ENCODE data around the gene ERFE.
"Not testable (repeated sequence)": the region's sequence is repeated elsewhere in the genome, so short reads cannot be mapped to it uniquely, and the experiment has no call there.

Gene ERFE

GRCh38 chr2:238158509-238159070 is at the start of gene ERFE:
Gene ERFE (plus strand): TSS chr2:238158970. CDS start chr2:238159008, 38 bp downstream.
- Histone ChIP-seq H3K4me3 (ENCODE audit: low read length) (peak within 1 kb of the TSS; percentile 82; the same call in 1 of the 2 replicates), H3K4me1 (ENCODE audit: control insufficient read depth, insufficient read depth, low read length) (peaks cover 4% of the 10 kb centered on the region; the same call in 1 of the 2 replicates), H3K27ac (ENCODE audit: low read length) (no peak within 1 kb of the TSS), H3K9me3 (ENCODE audit: control insufficient read depth, insufficient read depth, low read length) (no peaks in the 10 kb centered on the region), H3K27me3 (ENCODE audit: control insufficient read depth, insufficient read depth, low read length) (peaks cover 14% of the 10 kb centered on the region), H3K36me3 (ENCODE audit: control insufficient read depth, insufficient read depth, low read length) (no peaks in the 10 kb centered on the region; the same call in 1 of the 2 replicates)
- no CpG with 5 or more reads among the region's 61 CpGs for WGBS (ENCODE audit: insufficient coverage, insufficient read length)
- no peak for DNase-seq (ENCODE audit: low read depth, low spot score)

DNA sequence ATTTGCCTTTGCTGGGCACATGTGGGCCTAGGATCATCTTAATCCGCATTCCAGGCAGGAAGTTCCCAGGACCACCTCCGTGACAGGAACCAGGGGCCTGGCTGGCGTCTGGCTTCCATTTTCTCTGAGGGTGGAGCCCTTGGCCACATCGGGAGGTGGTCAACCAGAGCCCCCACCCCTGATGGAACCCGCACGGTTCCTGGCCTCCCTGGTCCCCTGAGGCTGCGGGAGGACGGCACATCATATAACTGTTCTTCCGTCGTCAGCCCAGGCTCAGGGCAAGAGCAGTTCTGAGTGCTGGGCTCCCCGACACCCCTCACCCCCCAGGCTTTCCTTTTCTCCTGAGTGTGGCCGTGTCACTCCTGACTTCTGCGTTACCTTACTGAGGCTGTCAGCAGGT is 45.2 kb upstream of the ERFE start:
- H3K4me1 ChIP-seq (ENCODE audit: control insufficient read depth, insufficient read depth, low read length) = no peaks in the 10 kb centered on the region

GRCh38 chr2:238114331-238114841 is 44.4 kb upstream of the ERFE start:
- Histone ChIP-seq H3K9me3 (ENCODE audit: control insufficient read depth, insufficient read depth, low read length) (no peaks in the 10 kb centered on the region), H3K27me3 (ENCODE audit: control insufficient read depth, insufficient read depth, low read length) (no peaks in the 10 kb centered on the region), H3K27ac (ENCODE audit: low read length) (no peak overlapping the region), H3K36me3 (ENCODE audit: control insufficient read depth, insufficient read depth, low read length) (no peaks in the 10 kb centered on the region; the same call in 1 of the 2 replicates), H3K4me3 (ENCODE audit: low read length) (no peak overlapping the region), H3K4me1 (ENCODE audit: control insufficient read depth, insufficient read depth, low read length) (no peaks in the 10 kb centered on the region)
- DNase-seq (ENCODE audit: low read depth, low spot score) = no peak
- WGBS (ENCODE audit: insufficient coverage, insufficient read length) = no CpG with 5 or more reads among the region's 16 CpGs

More for the DNA sequence above, 45.2 kb upstream of the ERFE start:
- Histone ChIP-seq H3K9me3 (ENCODE audit: control insufficient read depth, insufficient read depth, low read length) (no peaks in the 10 kb centered on the region), H3K27ac (ENCODE audit: low read length) (no peak overlapping the region), H3K27me3 (ENCODE audit: control insufficient read depth, insufficient read depth, low read length) (no peaks in the 10 kb centered on the region), H3K4me3 (ENCODE audit: low read length) (no peak overlapping the region), H3K36me3 (ENCODE audit: control insufficient read depth, insufficient read depth, low read length) (no peaks in the 10 kb centered on the region; the same call in 1 of the 2 replicates)
- WGBS (ENCODE audit: insufficient coverage, insufficient read length) = no CpG with 5 or more reads among the region's 13 CpGs
- DNase-seq (ENCODE audit: low read depth, low spot score) = no peak

DNA sequence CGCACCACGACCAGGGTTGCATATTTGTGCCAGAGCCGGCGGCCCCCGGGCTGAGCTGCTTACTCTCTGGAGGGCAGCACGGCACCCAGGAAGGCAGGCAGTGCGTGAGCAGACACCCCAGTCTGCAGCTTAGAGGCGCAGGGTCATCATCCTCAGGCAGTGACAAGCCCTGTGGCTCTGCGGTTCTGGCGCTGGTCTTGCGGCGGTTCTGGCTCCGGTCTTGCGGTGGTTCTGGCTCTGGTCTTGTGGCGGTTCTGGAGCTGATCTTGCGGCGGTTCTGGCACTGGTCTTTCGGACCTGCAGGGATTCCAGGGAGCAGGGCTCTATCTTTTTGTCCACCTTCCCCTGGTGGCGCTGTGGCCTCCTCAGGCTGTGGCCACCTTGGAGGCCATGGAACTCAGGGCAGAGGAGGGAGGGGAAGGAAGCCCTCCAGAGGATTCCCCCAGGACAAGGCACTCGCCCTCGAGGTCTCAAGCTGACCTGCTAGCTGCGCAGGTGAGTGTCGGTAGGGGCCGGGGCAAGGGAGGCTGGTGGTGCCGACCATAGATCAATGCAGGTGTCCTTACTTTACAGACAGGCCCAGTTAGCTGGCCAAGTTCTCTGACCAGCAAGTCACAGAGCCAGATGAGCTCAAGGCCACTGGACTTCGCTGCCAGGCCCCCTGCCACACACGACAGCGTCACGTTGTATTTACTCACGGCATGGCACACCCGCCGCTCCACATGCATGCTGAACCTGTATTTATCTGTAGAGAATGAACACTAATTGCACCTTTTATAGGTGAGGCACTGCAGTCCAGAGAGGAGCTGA is 43.7 kb upstream of the ERFE start:
- Histone ChIP-seq H3K4me3 (ENCODE audit: low read length) (no peak overlapping the region), H3K4me1 (ENCODE audit: control insufficient read depth, insufficient read depth, low read length) (no peaks in the 10 kb centered on the region), H3K9me3 (ENCODE audit: control insufficient read depth, insufficient read depth, low read length) (no peaks in the 10 kb centered on the region), H3K36me3 (ENCODE audit: control insufficient read depth, insufficient read depth, low read length) (no peaks in the 10 kb centered on the region; the same call in 1 of the 2 replicates), H3K27me3 (ENCODE audit: control insufficient read depth, insufficient read depth, low read length) (no peaks in the 10 kb centered on the region), H3K27ac (ENCODE audit: low read length) (no peak overlapping the region)
- DNase-seq (ENCODE audit: low read depth, low spot score) = no peak
- WGBS (ENCODE audit: insufficient coverage, insufficient read length) = no CpG with 5 or more reads among the region's 32 CpGs

DNA sequence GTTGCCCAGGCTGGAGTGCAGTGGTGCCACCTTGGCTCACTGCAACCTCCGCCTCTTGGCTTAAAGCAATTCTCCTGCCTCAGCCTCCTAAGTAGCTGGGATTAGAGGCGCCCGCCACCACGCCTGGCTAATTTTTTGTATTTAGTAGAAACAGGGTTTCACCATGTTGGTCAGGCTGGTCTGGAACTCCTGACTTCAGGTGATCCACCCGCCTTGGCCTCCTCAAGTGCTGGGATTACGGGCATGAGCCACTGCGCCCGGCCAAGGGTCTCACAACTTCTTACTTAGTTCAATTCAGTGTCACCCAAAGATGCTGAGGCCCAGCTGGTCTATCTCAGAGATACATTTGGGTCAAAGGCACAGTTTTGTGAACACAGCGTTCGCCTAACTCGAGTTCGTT is 43.1 kb upstream of the ERFE start:
- H3K4me1 ChIP-seq (ENCODE audit: control insufficient read depth, insufficient read depth, low read length); H3K4me3 ChIP-seq (ENCODE audit: low read length); DNase-seq (ENCODE audit: low read depth, low spot score); H3K36me3 ChIP-seq (ENCODE audit: control insufficient read depth, insufficient read depth, low read length); H3K27ac ChIP-seq (ENCODE audit: low read length); H3K9me3 ChIP-seq (ENCODE audit: control insufficient read depth, insufficient read depth, low read length); H3K27me3 ChIP-seq (ENCODE audit: control insufficient read depth, insufficient read depth, low read length): not testable (repeated sequence)
- no CpG with 5 or more reads among the region's 12 CpGs for WGBS (ENCODE audit: insufficient coverage, insufficient read length)

DNA sequence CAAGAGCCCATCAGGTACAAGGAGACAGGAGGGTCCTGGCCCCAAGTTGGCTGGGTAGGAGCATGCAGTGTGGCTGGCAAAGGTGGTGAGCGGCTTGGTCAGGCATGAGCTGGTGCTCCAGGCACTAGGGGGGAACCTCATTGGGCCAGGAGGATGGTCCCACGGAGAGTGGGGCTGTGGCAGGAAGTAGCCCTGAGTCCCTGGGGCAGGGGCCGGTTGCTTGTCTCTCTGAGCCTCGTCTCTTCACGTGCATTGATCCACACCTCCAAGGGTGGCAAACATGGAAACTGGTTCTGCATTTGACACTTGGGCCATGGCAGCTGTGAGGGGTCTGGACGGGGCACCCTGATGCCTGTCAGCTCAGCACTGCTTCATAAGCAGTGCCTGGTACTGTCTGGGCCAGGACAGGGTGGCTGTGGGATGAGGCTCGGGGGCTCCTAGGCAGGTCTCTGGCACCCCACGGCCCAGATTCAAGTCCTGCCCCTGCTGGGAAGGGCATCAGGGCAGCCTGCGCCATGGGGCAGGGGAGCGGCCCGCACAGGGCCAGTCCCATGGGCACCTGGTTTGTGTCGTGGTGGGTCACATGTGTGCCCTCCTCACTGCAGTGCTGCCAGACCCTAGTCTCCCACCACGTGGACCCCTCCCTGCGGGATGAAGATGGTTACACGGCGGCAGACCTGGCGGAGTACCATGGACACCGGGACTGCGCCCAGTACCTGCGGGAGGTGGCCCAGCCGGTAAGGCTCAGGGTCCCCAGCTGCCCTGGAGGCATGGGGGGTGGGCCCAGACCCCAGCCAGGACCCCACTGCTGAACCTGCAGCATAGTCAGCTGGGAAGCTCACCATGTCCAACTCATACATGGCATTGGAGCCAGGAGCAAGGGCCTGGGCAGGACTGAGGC is 42.2 kb upstream of the ERFE start:
- 0 out of 2 replicates have a peak, but pooled peaks cover 1% of the 10 kb centered on the region for H3K4me1 ChIP-seq (ENCODE audit: control insufficient read depth, insufficient read depth, low read length)

GRCh38 chr2:238117199-238118154 is 41.3 kb upstream of the ERFE start:
- Histone ChIP-seq H3K9me3 (ENCODE audit: control insufficient read depth, insufficient read depth, low read length) (no peaks in the 10 kb centered on the region), H3K4me3 (ENCODE audit: low read length) (no peak overlapping the region), H3K4me1 (ENCODE audit: control insufficient read depth, insufficient read depth, low read length) (0 out of 2 replicates have a peak, but pooled peaks cover 1% of the 10 kb centered on the region), H3K27me3 (ENCODE audit: control insufficient read depth, insufficient read depth, low read length) (no peaks in the 10 kb centered on the region), H3K36me3 (ENCODE audit: control insufficient read depth, insufficient read depth, low read length) (no peaks in the 10 kb centered on the region; the same call in 1 of the 2 replicates), H3K27ac (ENCODE audit: low read length) (no peak overlapping the region)
- no peak for DNase-seq (ENCODE audit: low read depth, low spot score)
- WGBS (ENCODE audit: insufficient coverage, insufficient read length) = no CpG with 5 or more reads among the region's 11 CpGs

More for the DNA sequence above, 42.2 kb upstream of the ERFE start:
- DNase-seq (ENCODE audit: low read depth, low spot score) = no peak
- Histone ChIP-seq H3K27me3 (ENCODE audit: control insufficient read depth, insufficient read depth, low read length) (no peaks in the 10 kb centered on the region), H3K27ac (ENCODE audit: low read length) (no peak overlapping the region), H3K9me3 (ENCODE audit: control insufficient read depth, insufficient read depth, low read length) (no peaks in the 10 kb centered on the region), H3K4me3 (ENCODE audit: low read length) (no peak overlapping the region), H3K36me3 (ENCODE audit: control insufficient read depth, insufficient read depth, low read length) (no peaks in the 10 kb centered on the region; the same call in 1 of the 2 replicates)
- no CpG with 5 or more reads among the region's 21 CpGs for WGBS (ENCODE audit: insufficient coverage, insufficient read length)

DNA sequence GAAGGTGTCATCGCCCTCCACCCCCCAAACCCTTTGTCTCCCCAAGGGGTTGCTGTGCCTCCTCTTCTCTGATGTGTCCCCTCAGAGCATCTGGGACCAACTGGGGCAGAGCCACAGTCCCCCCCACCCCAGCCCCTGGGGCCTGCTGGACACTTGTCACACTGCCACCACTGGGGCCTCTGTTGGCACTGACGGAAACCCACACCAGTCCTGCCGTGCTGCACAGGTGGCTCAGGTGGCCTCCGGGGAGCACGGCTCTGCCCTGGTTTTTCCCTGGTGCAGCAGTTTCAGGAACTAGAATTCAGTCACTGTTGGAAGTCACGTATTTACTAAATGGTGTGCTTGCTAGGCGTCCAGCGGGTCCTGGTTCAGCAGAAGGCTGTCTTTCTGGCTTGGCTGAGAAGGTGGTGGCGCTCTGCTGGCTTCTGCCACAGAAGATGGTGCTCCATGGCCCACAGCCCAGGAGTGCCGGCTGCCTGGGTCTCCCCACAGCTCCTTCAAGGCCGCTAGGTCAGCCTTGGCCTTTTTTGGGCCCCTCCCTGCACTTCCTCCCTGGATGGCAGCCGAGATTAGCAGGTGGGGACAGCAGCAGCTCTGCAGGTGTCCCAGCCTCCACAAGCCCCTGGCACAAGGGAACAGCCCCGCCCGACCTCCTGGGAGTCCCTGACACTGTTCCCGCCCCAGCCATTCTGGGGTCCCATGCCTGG is 38.9 kb upstream of the ERFE start:
- Histone ChIP-seq H3K27me3 (ENCODE audit: control insufficient read depth, insufficient read depth, low read length) (no peaks in the 10 kb centered on the region), H3K36me3 (ENCODE audit: control insufficient read depth, insufficient read depth, low read length) (no peaks in the 10 kb centered on the region; the same call in 1 of the 2 replicates), H3K4me1 (ENCODE audit: control insufficient read depth, insufficient read depth, low read length) (0 out of 2 replicates have a peak, but pooled peaks cover 3% of the 10 kb centered on the region), H3K27ac (ENCODE audit: low read length) (no peak overlapping the region), H3K4me3 (ENCODE audit: low read length) (no peak overlapping the region), H3K9me3 (ENCODE audit: control insufficient read depth, insufficient read depth, low read length) (no peaks in the 10 kb centered on the region)
- no CpG with 5 or more reads among the region's 15 CpGs for WGBS (ENCODE audit: insufficient coverage, insufficient read length)
- DNase-seq (ENCODE audit: low read depth, low spot score) = no peak

Data from iPS DF 6.9 (cell line).